NCI-H2107 treated with DMSO at 0.1 percent for 48 hours (cell line): ENCODE results near the gene AP2B1.
"Not testable (repeated sequence)": the region's sequence is repeated elsewhere in the genome, so short reads cannot be mapped to it uniquely, and the experiment has no call there.

Experiments used
- DNase-seq: peaks from one replicate; lab custom pipeline; 2025; ENCODE audit not compliant: unreplicated experiment; lab: John Stamatoyannopoulos, UW

The AP2B1 gene

DNA sequence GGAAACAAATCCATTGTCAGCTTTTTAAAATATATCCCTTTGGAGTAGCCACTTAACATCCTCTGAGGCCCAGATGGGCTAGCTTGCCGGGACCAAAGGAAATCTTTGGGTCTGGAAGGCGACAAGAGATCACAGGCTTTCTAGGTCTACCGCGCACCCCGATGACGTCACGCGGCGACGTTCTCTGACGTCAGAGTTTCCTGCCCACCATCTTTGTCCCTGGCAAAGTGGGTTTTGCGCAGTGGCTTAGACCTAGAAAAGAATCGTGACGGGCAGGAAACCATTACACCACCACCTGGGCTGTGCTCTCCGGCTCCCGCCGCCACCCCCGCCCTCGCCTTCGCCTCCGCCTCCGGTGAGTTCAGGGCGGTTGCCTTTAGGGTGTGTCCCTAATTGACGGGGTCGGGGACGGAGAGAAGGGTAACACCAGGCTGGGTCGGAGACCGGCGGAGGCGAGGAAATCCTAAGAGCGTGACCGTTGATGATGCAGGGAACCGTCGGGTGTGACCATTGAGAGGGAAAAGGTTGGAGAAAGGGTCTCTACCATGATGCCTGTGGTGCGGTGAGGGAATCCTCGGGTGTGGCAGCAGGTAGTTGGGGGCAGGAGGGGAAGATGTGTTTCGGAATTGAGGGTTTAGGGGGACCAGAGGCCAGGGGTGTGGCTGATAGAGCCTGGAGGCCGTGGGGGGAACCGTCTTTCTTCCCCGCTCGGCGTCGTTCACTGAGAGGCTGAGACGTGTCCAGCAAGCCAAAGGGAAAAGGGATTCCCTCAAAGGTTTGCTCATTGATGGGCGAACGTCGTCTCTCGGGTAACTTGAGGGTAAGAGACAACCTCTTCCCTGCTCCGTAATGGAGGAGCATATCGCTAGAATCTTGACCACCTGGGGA is at the start of gene AP2B1:
Gene AP2B1, plus strand, starts transcription at position 249 of the 888 bp plus-strand sequence. CDS start 6,709 bp downstream, outside the sequence.
- peak; percentile 91 for DNase-seq

- DNase-seq = no peak
Measured at GRCh38 chr17:35537601-35538141, 49.5 kb upstream of the AP2B1 start, which contains the start of gene SLFN12L. Gene SLFN12L (minus strand): TSS chr17:35537678. CDS start chr17:35522364, 15,314 bp downstream.

GRCh38 chr17:35539659-35540026 is 47.5 kb upstream of the AP2B1 start:
- no peak for DNase-seq

- DNase-seq = peak; percentile 17
Measured at GRCh38 chr17:35540589-35541404, 46.3 kb upstream of the AP2B1 start.

GRCh38 chr17:35541434-35541833 is 45.7 kb upstream of the AP2B1 start:
- no peak for DNase-seq

GRCh38 chr17:35542990-35543389 is 44.1 kb upstream of the AP2B1 start:
- no peak for DNase-seq

DNA sequence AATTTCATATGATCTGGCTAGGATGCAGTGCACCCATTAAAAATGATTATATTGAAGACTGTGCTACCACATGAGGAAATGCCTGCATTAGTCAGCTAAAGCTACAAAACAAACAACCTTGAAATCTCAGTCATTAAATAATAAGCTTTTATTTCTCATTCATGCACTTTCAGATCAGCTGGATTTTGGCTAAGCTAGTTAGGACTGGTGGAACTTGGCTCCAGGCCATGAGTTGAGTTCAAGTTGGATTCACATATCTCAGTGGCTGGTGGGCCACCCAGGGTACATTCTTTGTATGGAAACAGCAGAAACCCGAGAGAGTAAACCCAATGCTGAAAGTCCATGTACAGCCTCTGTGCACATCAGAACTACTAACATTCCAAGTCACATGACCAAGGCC is 43.3 kb upstream of the AP2B1 start:
- no peak for DNase-seq

GRCh38 chr17:35545150-35545549 is 42.0 kb upstream of the AP2B1 start:
- no peak for DNase-seq

DNA sequence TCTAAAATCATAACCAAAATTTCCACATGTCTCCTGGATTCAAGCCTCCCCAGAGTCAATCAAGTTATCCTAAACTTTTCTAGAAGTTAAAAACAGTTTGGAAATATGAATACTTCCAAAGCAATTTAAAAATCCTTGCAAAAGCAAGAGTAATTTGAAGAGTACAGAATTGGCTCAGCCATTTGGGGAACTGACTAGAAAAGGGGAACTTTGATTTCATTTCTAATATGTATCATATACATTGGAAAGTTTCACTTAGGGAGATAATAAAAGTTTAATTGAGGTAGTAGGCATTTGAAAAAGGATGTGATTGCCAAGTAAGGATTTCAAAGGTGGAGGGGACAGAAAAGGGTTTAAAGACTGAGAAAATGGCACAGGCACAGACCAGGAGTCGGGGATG is 40.6 kb upstream of the AP2B1 start:
- DNase-seq = no peak

DNA sequence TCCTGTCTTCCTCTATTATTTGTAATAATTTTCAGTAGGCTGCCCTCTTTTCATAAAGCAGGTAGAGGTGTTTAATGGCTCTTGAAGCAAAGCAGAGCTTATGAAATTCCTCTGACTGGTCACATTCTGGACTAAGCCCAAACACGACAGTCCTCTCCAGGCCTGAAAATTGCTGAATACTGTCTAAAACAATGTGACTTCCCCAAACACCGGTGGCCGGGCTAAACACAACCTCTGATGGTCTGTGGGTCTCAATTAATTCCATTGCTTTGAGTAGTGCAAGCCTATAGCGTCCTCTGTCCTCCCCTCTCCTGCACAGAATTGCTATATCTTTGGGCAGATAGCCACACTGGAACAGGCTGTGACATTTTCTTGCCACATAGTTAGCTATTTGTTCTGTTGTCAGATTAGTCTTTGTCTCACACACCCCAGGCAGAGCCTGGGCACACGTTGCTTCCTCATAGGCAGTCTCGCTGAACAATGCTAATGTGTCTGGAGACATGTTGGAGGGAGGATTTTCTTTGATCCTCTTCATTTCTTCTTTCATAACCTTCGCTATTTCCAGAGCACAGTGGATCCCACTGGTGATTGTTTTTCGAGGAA is 38.8 kb upstream of the AP2B1 start:
- no peak for DNase-seq

DNA sequence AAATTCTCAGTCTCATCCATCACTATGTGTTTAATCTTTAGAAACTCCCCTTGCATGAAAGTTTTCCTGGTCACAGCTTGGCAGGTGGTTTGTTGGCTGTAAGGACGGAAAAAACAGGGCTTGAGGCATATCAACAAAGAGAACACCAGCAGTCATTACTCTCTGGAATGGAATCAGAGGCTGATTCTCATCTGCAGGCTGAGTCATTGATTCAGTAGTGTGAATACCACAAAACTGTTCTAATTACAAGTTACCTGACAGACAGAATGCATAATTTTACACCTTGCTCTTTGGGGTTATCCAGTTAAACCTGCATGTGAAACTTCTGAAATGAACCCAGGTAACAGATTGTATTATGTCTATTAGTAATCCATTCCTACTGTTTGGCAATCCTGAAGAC is 38.1 kb upstream of the AP2B1 start:
- DNase-seq = no peak

GRCh38 chr17:35553310-35553709 is 33.8 kb upstream of the AP2B1 start:
- no peak for DNase-seq

- no peak for DNase-seq
Measured at GRCh38 chr17:35554668-35555067, 32.5 kb upstream of the AP2B1 start.

DNA sequence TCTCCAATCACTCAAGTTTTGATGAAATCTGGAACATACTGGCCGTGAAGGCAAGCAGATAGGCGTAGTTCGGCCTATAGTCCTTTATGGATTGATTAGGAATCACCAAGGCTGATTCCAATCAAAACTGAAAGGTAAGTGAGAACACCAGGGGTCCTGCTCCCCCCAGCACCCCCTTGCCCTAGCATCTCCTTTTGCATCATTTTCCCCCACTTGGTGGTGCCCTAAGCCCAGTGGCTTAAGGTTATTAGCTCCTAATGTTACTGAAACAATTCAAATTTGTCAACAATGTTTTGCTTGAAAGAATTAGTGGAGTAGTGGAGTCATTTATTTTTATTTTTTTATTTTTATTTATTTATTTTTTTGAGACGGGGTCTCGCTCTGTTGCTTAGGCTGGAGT is 31.4 kb upstream of the AP2B1 start:
- DNase-seq = no peak

GRCh38 chr17:35557353-35557752 is 29.8 kb upstream of the AP2B1 start:
- DNase-seq = no peak

DNA sequence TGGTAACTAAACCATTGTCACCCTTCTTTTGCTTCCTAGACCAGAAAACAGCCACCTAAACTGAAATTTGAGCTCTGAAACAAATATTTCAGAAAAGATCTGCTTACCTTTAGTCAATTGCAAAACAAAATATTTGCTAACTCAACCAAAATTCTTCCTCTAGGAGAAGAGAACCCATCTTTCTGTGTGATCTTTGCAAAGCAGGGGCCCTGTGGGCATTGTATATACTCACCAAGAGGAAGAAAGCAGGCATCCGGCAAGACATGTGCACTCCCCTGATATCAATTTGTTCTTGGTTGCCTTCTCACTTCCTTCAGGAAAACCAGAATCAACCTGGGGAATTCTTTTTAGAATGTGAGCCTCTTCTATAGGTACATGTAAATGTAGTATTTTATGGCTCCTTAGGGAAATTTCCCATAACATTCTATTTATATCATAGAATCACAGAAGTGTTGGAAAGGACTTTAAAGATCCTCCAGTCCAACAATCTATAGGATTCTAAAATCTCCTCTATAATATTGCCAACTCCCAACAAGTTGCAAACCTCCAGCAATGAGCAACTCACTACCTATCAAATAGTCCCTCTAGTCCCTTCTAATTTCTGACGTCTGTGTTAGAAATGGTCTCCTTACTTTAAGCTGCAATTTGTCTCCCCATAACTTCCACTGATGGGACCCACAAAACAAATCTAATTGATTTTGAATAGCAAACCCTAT is 27.5 kb upstream of the AP2B1 start:
- no peak for DNase-seq

GRCh38 chr17:35560703-35561102 is 26.4 kb upstream of the AP2B1 start, which contains the start of gene SLFN14:
Gene SLFN14 (minus strand): TSS chr17:35560819. CDS start chr17:35558062, 2,757 bp downstream.
- DNase-seq = no peak

DNA sequence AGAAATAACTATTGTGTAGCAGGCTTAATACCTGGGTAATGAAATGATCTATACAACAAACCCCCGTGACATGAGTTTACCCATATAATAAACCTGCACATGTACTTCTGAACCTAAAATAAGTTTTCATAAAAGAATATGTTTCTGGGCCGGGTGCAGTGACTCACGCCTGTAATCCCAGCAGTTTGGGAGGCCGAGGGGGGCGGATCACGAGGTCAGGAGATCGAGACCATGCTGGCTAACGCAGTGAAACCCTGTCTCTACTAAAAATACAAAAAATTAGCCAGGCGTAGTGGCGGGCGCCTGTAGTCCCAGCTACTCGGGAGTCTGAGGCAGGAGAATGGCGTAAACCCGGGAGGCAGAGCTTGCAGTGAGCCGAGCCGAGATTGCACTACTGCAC is 23.9 kb upstream of the AP2B1 start:
- DNase-seq = not testable (repeated sequence)

- no peak for DNase-seq
Measured at GRCh38 chr17:35566968-35567367, 20.2 kb upstream of the AP2B1 start.

GRCh38 chr17:35568561-35568960 is 18.6 kb upstream of the AP2B1 start:
- DNase-seq = no peak

- DNase-seq = no peak
Measured at GRCh38 chr17:35569405-35569804, 17.7 kb upstream of the AP2B1 start.
